Astrocyte of the cerebellum (primary cell): ENCODE results near the gene TIMD4.
"Not testable (repeated sequence)": the region's sequence is repeated elsewhere in the genome, so short reads cannot be mapped to it uniquely, and the experiment has no call there.

Experiments used
- DNase-seq: peaks from one replicate; pipeline ENCODE4 v3.0.0-alpha.2; 2011; ENCODE audit warnings: low read depth
- H3K4me3 ChIP-seq: 2 replicates; pipeline ENCODE4 v1.5.1; 2011; ENCODE audit warnings: mild to moderate bottlenecking, low read depth, low read length, moderate library complexity
- CTCF ChIP-seq: IDR thresholded peaks from 2 replicates; pipeline ENCODE4 v1.5.1; 2012; ENCODE audit warnings: low read length, low read depth, moderate library complexity, mild to moderate bottlenecking; ENCODE audit errors: missing control alignments
- in situ Hi-C: cut with HindIII; loops from 2 replicates; pipeline ENCODE4 v1.10.0; 2017; ENCODE audit warnings: low sequenced_read_pairs

The TIMD4 gene

GRCh38 chr5:156927545-156927944, 35.5 kb downstream of the TIMD4 start:
- in situ Hi-C loops: no loop called here
- H3K4me3 ChIP-seq: no peak overlapping the region
- no peak for TF ChIP-seq CTCF
- DNase-seq: no peak

- H3K4me3 ChIP-seq, in situ Hi-C loops, DNase-seq: not testable (repeated sequence)
Observed at GRCh38 chr5:156925767-156926166, 37.3 kb downstream of the TIMD4 start.

GRCh38 chr5:156922207-156922792, 40.7 kb downstream of the TIMD4 start:
- in situ Hi-C loops: no loop called here
- DNase-seq: no peak
- TF ChIP-seq CTCF: no peak
- no peak overlapping the region for H3K4me3 ChIP-seq

GRCh38 chr5:156920861-156921431, 42.1 kb downstream of the TIMD4 start:
- no peak for TF ChIP-seq CTCF
- in situ Hi-C loops: no loop called here
- no peak overlapping the region for H3K4me3 ChIP-seq
- DNase-seq: no peak

- H3K4me3 ChIP-seq: no peak overlapping the region
- in situ Hi-C loops: no loop called here
- TF ChIP-seq CTCF: no peak
- DNase-seq: no peak
Observed at GRCh38 chr5:156920042-156920860, 42.8 kb downstream of the TIMD4 start.

GRCh38 chr5:156918311-156918845, 44.6 kb downstream of the TIMD4 start:
- no peak overlapping the region for H3K4me3 ChIP-seq
- in situ Hi-C loops: no loop called here
- DNase-seq: no peak
- no peak for TF ChIP-seq CTCF

- in situ Hi-C loops: no loop called here
Observed at GRCh38 chr5:156914371-156914737, 48.7 kb downstream of the TIMD4 start.

More at GRCh38 chr5:156914371-156914737, 48.7 kb downstream of the TIMD4 start:
- H3K4me3 ChIP-seq: no peak overlapping the region
- TF ChIP-seq CTCF: no peak
- DNase-seq: no peak
